GM12878 (cell line): ENCODE results near the gene TPD52L2. TPM values are rescaled to one million over a fixed set of nuclear protein-coding genes. Genes with fewer than 3 reads are reported as not detected.

ENCODE experiments used
- ATAC-seq: fragments of 200-7000 bp; cut with Tn5 transposase; 3 replicates; pipeline ENCODE4 v1.9.1; 2020; ENCODE audit warnings: mild to moderate bottlenecking, moderate library complexity
- BruUV-seq: library from RNA; stranded (reverse); fragments of 400-500 nt; replicated peaks from 2 replicates; lab custom pipeline; 2021; lab: Mats Ljungman, UMichigan
- CTCF ChIA-PET: fragments of 300-600 bp; sonication (Branson Sonifier 250); formaldehyde crosslinking; extraction: SDS; loops from one replicate; lab custom pipeline; 2021; ENCODE audit warnings: inconsistent platforms; lab: Yijun Ruan, JAX
- POLR2A ChIA-PET: fragments of 350-600 bp; formaldehyde crosslinking; extraction: SDS; loops from one replicate; lab custom pipeline; 2021; ENCODE audit warnings: inconsistent platforms; lab: Charles Lee
- RAD21 ChIA-PET: fragments of 300-600 bp; sonication (Branson Sonifier 250); formaldehyde crosslinking; loops from one replicate; lab custom pipeline; 2023; ENCODE audit warnings: antibody characterized with exemption; ENCODE audit not compliant: unreplicated experiment; lab: Charles Lee
- SMC1A ChIA-PET: fragments of 300-600 bp; sonication (Branson Sonifier 250); formaldehyde crosslinking; loops from one replicate; lab custom pipeline; 2023; ENCODE audit not compliant: unreplicated experiment, uncharacterized antibody; lab: Charles Lee
- DNase-seq: peaks from one replicate; pipeline ENCODE4 v3.0.0-alpha.2; 2011; ENCODE audit warnings: low read depth, low spot score
- FAIRE-seq: peaks from 3 replicates; lab custom pipeline; 2011; peaks lifted over from hg19 to GRCh38; lab: Jason Lieb, UNC
- H2AFZ ChIP-seq: 2 replicates; pipeline ENCODE4 v1.6.0; 2011; ENCODE audit warnings: low read depth, low read length, control low read depth; ENCODE audit not compliant: control insufficient read depth
- H3K27ac ChIP-seq: 2 replicates; pipeline ENCODE4 v1.5.1; 2011; ENCODE audit warnings: control low read depth; ENCODE audit not compliant: control insufficient read depth, insufficient read depth
- H3K27me3 ChIP-seq, 2 experiments: replicated peaks in 1 of 2; 2 replicates each; pipeline versions ENCODE4 v1.6.0 to v1.6.1; 2011; ENCODE audit warnings: low read length in 1 of 2; ENCODE audit not compliant: control insufficient read depth in 2 of 2, insufficient read depth in 2 of 2
- H3K36me3 ChIP-seq, 2 experiments: 2 replicates each; pipeline ENCODE4 v1.5.1; 2011; ENCODE audit warnings: low read length in 1 of 2; ENCODE audit not compliant: control insufficient read depth in 2 of 2, insufficient read depth in 2 of 2
- H3K4me1 ChIP-seq: 2 replicates; pipeline ENCODE4 v1.6.1; 2011; ENCODE audit warnings: mild to moderate bottlenecking, low read length, moderate library complexity, mixed read lengths; ENCODE audit not compliant: control insufficient read depth, insufficient read depth
- H3K4me2 ChIP-seq: 2 replicates; pipeline ENCODE4 v1.6.0; 2011; ENCODE audit warnings: control low read depth; ENCODE audit not compliant: control insufficient read depth, insufficient read depth
- H3K4me3 ChIP-seq: fragments of 200-600 bp; sonication (generic); 2 replicates; pipeline ENCODE4 v1.5.1; 2016
- H3K79me2 ChIP-seq: 2 replicates; pipeline ENCODE4 v1.6.0; 2011; ENCODE audit warnings: low read length; ENCODE audit not compliant: control insufficient read depth, insufficient read depth
- H3K9ac ChIP-seq: 2 replicates; pipeline ENCODE4 v1.8.0; 2011; ENCODE audit warnings: low read length, control low read depth, mixed read lengths; ENCODE audit not compliant: control insufficient read depth, insufficient read depth
- H3K9me3 ChIP-seq: replicated peaks from 3 replicates; pipeline ENCODE4 v1.5.1; 2011; ENCODE audit warnings: mild to moderate bottlenecking, low read length; ENCODE audit not compliant: control insufficient read depth, insufficient read depth
- H4K20me1 ChIP-seq: 2 replicates; pipeline ENCODE4 v1.6.0; 2011; ENCODE audit not compliant: control insufficient read depth, insufficient read depth
- ATF3 ChIP-seq: IDR thresholded peaks from 2 replicates; pipeline ENCODE4 v1.6.1; 2011; ENCODE audit warnings: low read depth, mild to moderate bottlenecking, low read length, moderate library complexity, borderline replicate concordance; ENCODE audit errors: extremely low read depth
- BCL11A ChIP-seq: IDR thresholded peaks from 2 replicates; pipeline ENCODE4 v1.6.1; 2011; ENCODE audit warnings: low read depth, low read length
- EP300 ChIP-seq, 2 experiments: fragments of 150-350 bp in 1 of 2; IDR thresholded peaks; 2 replicates each; pipeline ENCODE4 v1.6.1; 2011 to 2012; ENCODE audit warnings: low read depth in 2 of 2, low read length in 2 of 2, borderline replicate concordance in 1 of 2, improper control_type of control experiment in 1 of 2, inconsistent platforms in 1 of 2; ENCODE audit not compliant: control insufficient read depth in 1 of 2
- ESRRA ChIP-seq: IDR thresholded peaks from 2 replicates; pipeline ENCODE4 v1.6.1; 2012; ENCODE audit warnings: mild to moderate bottlenecking, low read length, improper control_type of control experiment
- NBN ChIP-seq: fragments of 450-650 bp; IDR thresholded peaks from 2 replicates; pipeline ENCODE4 v1.6.1; 2016
- POLR2A ChIP-seq: IDR thresholded peaks from 2 replicates; pipeline ENCODE4 v1.6.1; 2011; ENCODE audit warnings: low read depth, mild to moderate bottlenecking, low read length
- SMARCA5 ChIP-seq: fragments of 450-650 bp; IDR thresholded peaks from 2 replicates; pipeline ENCODE4 v1.6.1; 2017; ENCODE audit warnings: mild to moderate bottlenecking
- TAF1 ChIP-seq: IDR thresholded peaks from 2 replicates; pipeline ENCODE4 v1.6.1; 2011; ENCODE audit warnings: mild to moderate bottlenecking, low read depth, low read length, borderline replicate concordance
- ZBTB4 ChIP-seq: fragments of 450-650 bp; formaldehyde crosslinking; IDR thresholded peaks from 2 replicates; pipeline ENCODE4 v1.4.0; 2022; ENCODE audit warnings: mild to moderate bottlenecking, moderate library complexity
- WGBS: methylation state at CpG from one replicate; pipeline ENCODE4 v1.1.6; 2016; ENCODE audit warnings: low lambda C conversion rate; ENCODE audit not compliant: insufficient replicate concordance, insufficient coverage; ENCODE audit errors: missing lambda C conversion rate; 5-methylcytosine and 5-hydroxymethylcytosine counted together
- in situ Hi-C: fragments of 300-500 bp; cut with MboI; formaldehyde crosslinking; loops from 9 replicates; pipeline ENCODE4 v1.14.3; 2018; ENCODE audit warnings: mixed read lengths
- intact Hi-C: fragments of 100-400 bp; cut with micrococcal nuclease; formaldehyde crosslinking; loops from one replicate; pipeline ENCODE4 v1.14.2; 2022; ENCODE audit not compliant: unreplicated experiment
- polyA plus RNA-seq, 11 experiments: library from polyadenylated mRNA; depleted of rRNA in 4 of 11; unstranded in 6 of 11; stranded (reverse) in 5 of 11; fragments of >200 nt; fragmentation: Nextera tagmentation in 4 of 11; fragmentation: Illumina TruSeq in 1 of 11; extraction: Ambion mirVana in 4 of 11; extraction: Trizol in 1 of 11; gene quantifications; 1 replicate in 1 of 11; 2 replicates in 10 of 11; pipeline versions ENCODE4 v1.2.1 to v1.2.3, GENCODE V29; 2011 to 2016; ENCODE audit warnings: inconsistent platforms in 2 of 11, missing spikeins in 2 of 11, low read depth in 1 of 11
- total RNA-seq, 4 experiments: library from RNA; depleted of rRNA in 3 of 4; stranded (reverse); fragments of >200 nt in 3 of 4; fragmentation: Illumina TruSeq in 1 of 4; extraction: Trizol in 1 of 4; gene quantifications; 2 replicates each; pipeline versions ENCODE4 v1.2.1 to v1.2.3, GENCODE V29; 2013 to 2021
- TF ChIP-seq, protein P1 (sequence below): fragments of 450-650 bp; formaldehyde crosslinking; IDR thresholded peaks from 2 replicates; pipeline ENCODE4 v1.4.0; 2020; ENCODE audit warnings: mild to moderate bottlenecking, moderate library complexity
- TF ChIP-seq, protein P2 (sequence below): IDR thresholded peaks from 2 replicates; pipeline ENCODE4 v1.6.1; 2012; ENCODE audit warnings: low read depth, low read length, improper control_type of control experiment

Gene TPD52L2
- total and polyA plus RNA-seq, 10 of the 15 experiments (the other 5 are each of a cell fraction or from before 2014, with no cell fraction given), result 1.6 to 71.0 (median 46.3) TPM

- Histone ChIP-seq H3K79me2 (no peaks in the 10 kb centered on the region), H2AFZ (no peak overlapping the region), H3K27me3 (peaks cover 4 to 8% of the 10 kb centered on the region in 2 experiments; a peak in 2 of 4 replicates), H4K20me1 (no peaks in the 10 kb centered on the region), H3K4me2 (no peak overlapping the region), H3K4me1 (no peaks in the 10 kb centered on the region; the same call in 1 of the 2 replicates), H3K36me3 (no peaks in the 10 kb centered on the region), H3K4me3 (no peak overlapping the region), H3K9me3 (no peaks in the 10 kb centered on the region), H3K27ac (no peak overlapping the region), H3K9ac (no peak overlapping the region)
- in situ Hi-C loops, result no loop called here
- intact Hi-C loops, result no loop called here
- POLR2A ChIA-PET, result no interaction called here
- CTCF ChIA-PET, result no interaction called here
- no peak for FAIRE-seq
- SMC1A ChIA-PET, result no interaction called here
- RAD21 ChIA-PET, result no interaction called here
- DNase-seq, result no peak
- no peak for ATAC-seq
- 53% methylated on average over 20 of the region's 20 CpGs for WGBS
- BruUV-seq, result no TSS peak
- no peak for TF ChIP-seq SMARCA5
- TF ChIP-seq ATF3, result no peak
- no peak for TF ChIP-seq NBN
- TF ChIP-seq BCL11A, result no peak
- no peak for TF ChIP-seq ESRRA
- TF ChIP-seq EP300 (IDR thresholded peaks at IDR 0.05; ENCODE audit: borderline replicate concordance in 1 of 2, control insufficient read depth in 1 of 2, low read depth in 2 of 2, low read length in 2 of 2), result no peak
- TF ChIP-seq, protein P1, sequence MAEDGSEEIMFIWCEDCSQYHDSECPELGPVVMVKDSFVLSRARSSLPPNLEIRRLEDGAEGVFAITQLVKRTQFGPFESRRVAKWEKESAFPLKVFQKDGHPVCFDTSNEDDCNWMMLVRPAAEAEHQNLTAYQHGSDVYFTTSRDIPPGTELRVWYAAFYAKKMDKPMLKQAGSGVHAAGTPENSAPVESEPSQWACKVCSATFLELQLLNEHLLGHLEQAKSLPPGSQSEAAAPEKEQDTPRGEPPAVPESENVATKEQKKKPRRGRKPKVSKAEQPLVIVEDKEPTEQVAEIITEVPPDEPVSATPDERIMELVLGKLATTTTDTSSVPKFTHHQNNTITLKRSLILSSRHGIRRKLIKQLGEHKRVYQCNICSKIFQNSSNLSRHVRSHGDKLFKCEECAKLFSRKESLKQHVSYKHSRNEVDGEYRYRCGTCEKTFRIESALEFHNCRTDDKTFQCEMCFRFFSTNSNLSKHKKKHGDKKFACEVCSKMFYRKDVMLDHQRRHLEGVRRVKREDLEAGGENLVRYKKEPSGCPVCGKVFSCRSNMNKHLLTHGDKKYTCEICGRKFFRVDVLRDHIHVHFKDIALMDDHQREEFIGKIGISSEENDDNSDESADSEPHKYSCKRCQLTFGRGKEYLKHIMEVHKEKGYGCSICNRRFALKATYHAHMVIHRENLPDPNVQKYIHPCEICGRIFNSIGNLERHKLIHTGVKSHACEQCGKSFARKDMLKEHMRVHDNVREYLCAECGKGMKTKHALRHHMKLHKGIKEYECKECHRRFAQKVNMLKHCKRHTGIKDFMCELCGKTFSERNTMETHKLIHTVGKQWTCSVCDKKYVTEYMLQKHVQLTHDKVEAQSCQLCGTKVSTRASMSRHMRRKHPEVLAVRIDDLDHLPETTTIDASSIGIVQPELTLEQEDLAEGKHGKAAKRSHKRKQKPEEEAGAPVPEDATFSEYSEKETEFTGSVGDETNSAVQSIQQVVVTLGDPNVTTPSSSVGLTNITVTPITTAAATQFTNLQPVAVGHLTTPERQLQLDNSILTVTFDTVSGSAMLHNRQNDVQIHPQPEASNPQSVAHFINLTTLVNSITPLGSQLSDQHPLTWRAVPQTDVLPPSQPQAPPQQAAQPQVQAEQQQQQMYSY (CRISPR knock-in tag), result no peak
- no peak for TF ChIP-seq TAF1
- no peak for TF ChIP-seq POLR2A
- TF ChIP-seq ZBTB4 (CRISPR knock-in tag), result no peak
- TF ChIP-seq, protein P2, sequence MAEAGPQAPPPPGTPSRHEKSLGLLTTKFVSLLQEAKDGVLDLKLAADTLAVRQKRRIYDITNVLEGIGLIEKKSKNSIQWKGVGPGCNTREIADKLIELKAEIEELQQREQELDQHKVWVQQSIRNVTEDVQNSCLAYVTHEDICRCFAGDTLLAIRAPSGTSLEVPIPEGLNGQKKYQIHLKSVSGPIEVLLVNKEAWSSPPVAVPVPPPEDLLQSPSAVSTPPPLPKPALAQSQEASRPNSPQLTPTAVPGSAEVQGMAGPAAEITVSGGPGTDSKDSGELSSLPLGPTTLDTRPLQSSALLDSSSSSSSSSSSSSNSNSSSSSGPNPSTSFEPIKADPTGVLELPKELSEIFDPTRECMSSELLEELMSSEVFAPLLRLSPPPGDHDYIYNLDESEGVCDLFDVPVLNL, result no peak
Observed at GRCh38 chr20:63833776-63834490, 31.1 kb upstream of the TPD52L2 start.
